ENCODE data around the gene SMIM29. TPM values are rescaled to one million over a fixed set of nuclear protein-coding genes. Genes with fewer than 3 reads are reported as not detected.

The SMIM29 gene
- total and polyA plus RNA-seq, 2 donors (not counting 1 experiment from before 2014, with no cell fraction given) = 16.7 to 36.3 TPM

- H3K27ac ChIP-seq (ENCODE audit: insufficient read depth, low read length) = no peak overlapping the region
- H3K79me2 ChIP-seq (ENCODE audit: control insufficient read depth, insufficient read depth, low read length) = no peaks in the 10 kb centered on the region
- H3K36me3 ChIP-seq (ENCODE audit: control insufficient read depth, insufficient read depth, low read length) = no peaks in the 10 kb centered on the region
- no peaks in the 10 kb centered on the region for H3K4me1 ChIP-seq (ENCODE audit: control insufficient read depth, extremely low read depth, insufficient read depth, low read length)
- DNase-seq (ENCODE audit: low read depth in 2 of 2) = no peak
- TF ChIP-seq EZH2 (IDR thresholded peaks at IDR 0.05; ENCODE audit: low read length, missing control alignments) = no peak
- no peak for TF ChIP-seq CTCF (conservative IDR thresholded peaks at IDR 0.05 in 1 of 2, IDR thresholded peaks at IDR 0.05 in 1 of 2; ENCODE audit: low read depth in 1 of 2, low read length in 2 of 2)
- H3K27me3 ChIP-seq (ENCODE audit: control insufficient read depth, insufficient read depth, low read length) = no peaks in the 10 kb centered on the region
- H4K20me1 ChIP-seq (ENCODE audit: control insufficient read depth, extremely low read depth, insufficient read depth, low read length) = no peaks in the 10 kb centered on the region
- H3K9ac ChIP-seq (ENCODE audit: insufficient read depth, low read length) = no peak overlapping the region
- no peaks in the 10 kb centered on the region for H3K9me3 ChIP-seq (ENCODE audit: control insufficient read depth, insufficient read depth, low read depth, low read length)
- H3K4me2 ChIP-seq (ENCODE audit: extremely low read depth, insufficient read depth, low read length) = no peak overlapping the region
- H3K4me3 ChIP-seq (replicated peaks in 1 of 4; ENCODE audit: control extremely low read depth in 1 of 4, insufficient read depth in 1 of 4, low read depth in 3 of 4, low read length in 4 of 4) = no peak overlapping the region
- no peak overlapping the region for H2AFZ ChIP-seq (ENCODE audit: low read length)
These were observed 30.0 kb upstream of the SMIM29 start for GRCh38 chr6:34278833-34279232.

GRCh38 chr6:34277763-34278112 is 28.9 kb upstream of the SMIM29 start:
- no peak for TF ChIP-seq CTCF (conservative IDR thresholded peaks at IDR 0.05 in 1 of 2, IDR thresholded peaks at IDR 0.05 in 1 of 2; ENCODE audit: low read depth in 1 of 2, low read length in 2 of 2)
- no peak for TF ChIP-seq EZH2 (IDR thresholded peaks at IDR 0.05; ENCODE audit: low read length, missing control alignments)
- no peaks in the 10 kb centered on the region for H3K9me3 ChIP-seq (ENCODE audit: control insufficient read depth, insufficient read depth, low read depth, low read length)
- no peak overlapping the region for H3K27ac ChIP-seq (ENCODE audit: insufficient read depth, low read length)
- H3K36me3 ChIP-seq (ENCODE audit: control insufficient read depth, insufficient read depth, low read length) = no peaks in the 10 kb centered on the region
- no peaks in the 10 kb centered on the region for H3K4me1 ChIP-seq (ENCODE audit: control insufficient read depth, extremely low read depth, insufficient read depth, low read length)
- no peak overlapping the region for H3K9ac ChIP-seq (ENCODE audit: insufficient read depth, low read length)
- H4K20me1 ChIP-seq (ENCODE audit: control insufficient read depth, extremely low read depth, insufficient read depth, low read length) = no peaks in the 10 kb centered on the region
- no peak overlapping the region for H3K4me2 ChIP-seq (ENCODE audit: extremely low read depth, insufficient read depth, low read length)
- no peak overlapping the region for H2AFZ ChIP-seq (ENCODE audit: low read length)
- no peaks in the 10 kb centered on the region for H3K27me3 ChIP-seq (ENCODE audit: control insufficient read depth, insufficient read depth, low read length)
- no peak overlapping the region for H3K4me3 ChIP-seq (replicated peaks in 1 of 4; ENCODE audit: control extremely low read depth in 1 of 4, insufficient read depth in 1 of 4, low read depth in 3 of 4, low read length in 4 of 4)
- DNase-seq (ENCODE audit: low read depth in 2 of 2) = no peak
- no peaks in the 10 kb centered on the region for H3K79me2 ChIP-seq (ENCODE audit: control insufficient read depth, insufficient read depth, low read length)

- Histone ChIP-seq H3K27me3 (ENCODE audit: control insufficient read depth, insufficient read depth, low read length) (no peaks in the 10 kb centered on the region), H3K27ac (ENCODE audit: insufficient read depth, low read length) (no peak overlapping the region), H3K36me3 (ENCODE audit: control insufficient read depth, insufficient read depth, low read length) (no peaks in the 10 kb centered on the region), H2AFZ (ENCODE audit: low read length) (no peak overlapping the region), H3K4me3 (replicated peaks in 1 of 4; ENCODE audit: control extremely low read depth in 1 of 4, insufficient read depth in 1 of 4, low read depth in 3 of 4, low read length in 4 of 4) (no peak overlapping the region), H3K9me3 (ENCODE audit: control insufficient read depth, insufficient read depth, low read depth, low read length) (no peaks in the 10 kb centered on the region), H3K4me2 (ENCODE audit: extremely low read depth, insufficient read depth, low read length) (no peak overlapping the region), H3K9ac (ENCODE audit: insufficient read depth, low read length) (no peak overlapping the region), H4K20me1 (ENCODE audit: control insufficient read depth, extremely low read depth, insufficient read depth, low read length) (no peaks in the 10 kb centered on the region), H3K4me1 (ENCODE audit: control insufficient read depth, extremely low read depth, insufficient read depth, low read length) (no peaks in the 10 kb centered on the region), H3K79me2 (ENCODE audit: control insufficient read depth, insufficient read depth, low read length) (no peaks in the 10 kb centered on the region)
- TF ChIP-seq CTCF (conservative IDR thresholded peaks at IDR 0.05 in 1 of 2, IDR thresholded peaks at IDR 0.05 in 1 of 2; ENCODE audit: low read depth in 1 of 2, low read length in 2 of 2) (no peak), EZH2 (IDR thresholded peaks at IDR 0.05; ENCODE audit: low read length, missing control alignments) (no peak)
- no peak for DNase-seq (ENCODE audit: low read depth in 2 of 2)
These were observed 28.3 kb upstream of the SMIM29 start for GRCh38 chr6:34276881-34277762.

All from fibroblast of lung (primary cell).